Nephron progenitor cell (in vitro differentiated cells): ENCODE data around the gene TLL1.
A peak's percentile ranks its signal among the peaks of the same experiment; 100 is the strongest.

Source experiments
- DNase-seq: peaks from one replicate; pipeline ENCODE4 v3.0.0; 2021
- H3K27ac Mint-ChIP-seq: 2 replicates; pipeline ENCODE4 v1.8.0; 2021; ENCODE audit warnings: mild to moderate bottlenecking, moderate library complexity, mixed read lengths
- H3K27me3 Mint-ChIP-seq: 2 replicates; pipeline ENCODE4 v1.8.0; 2021; ENCODE audit warnings: mild to moderate bottlenecking, low read depth, mixed read lengths; ENCODE audit not compliant: poor library complexity
- H3K36me3 Mint-ChIP-seq: 2 replicates; pipeline ENCODE4 v1.8.0; 2021; ENCODE audit warnings: low read depth, mixed read lengths
- H3K4me1 Mint-ChIP-seq: 2 replicates; pipeline ENCODE4 v1.8.0; 2021; ENCODE audit warnings: mixed read lengths
- H3K4me3 Mint-ChIP-seq: 2 replicates; pipeline ENCODE4 v1.8.0; 2021; ENCODE audit warnings: mild to moderate bottlenecking, moderate library complexity, mixed read lengths
- H3K9me3 Mint-ChIP-seq: 2 replicates; pipeline ENCODE4 v1.8.0; 2021; ENCODE audit warnings: mild to moderate bottlenecking, moderate library complexity, mixed read lengths
- TF ChIP-seq, protein P1 (sequence below): fragments of 200-600 bp; sonication (generic); IDR thresholded peaks from 2 replicates; pipeline ENCODE4 v1.5.0; 2021; ENCODE audit warnings: antibody characterized with exemption

Gene TLL1

GRCh38 chr4:165905405-165906027, 32.5 kb downstream of the TLL1 start:
- TF ChIP-seq, protein P1, sequence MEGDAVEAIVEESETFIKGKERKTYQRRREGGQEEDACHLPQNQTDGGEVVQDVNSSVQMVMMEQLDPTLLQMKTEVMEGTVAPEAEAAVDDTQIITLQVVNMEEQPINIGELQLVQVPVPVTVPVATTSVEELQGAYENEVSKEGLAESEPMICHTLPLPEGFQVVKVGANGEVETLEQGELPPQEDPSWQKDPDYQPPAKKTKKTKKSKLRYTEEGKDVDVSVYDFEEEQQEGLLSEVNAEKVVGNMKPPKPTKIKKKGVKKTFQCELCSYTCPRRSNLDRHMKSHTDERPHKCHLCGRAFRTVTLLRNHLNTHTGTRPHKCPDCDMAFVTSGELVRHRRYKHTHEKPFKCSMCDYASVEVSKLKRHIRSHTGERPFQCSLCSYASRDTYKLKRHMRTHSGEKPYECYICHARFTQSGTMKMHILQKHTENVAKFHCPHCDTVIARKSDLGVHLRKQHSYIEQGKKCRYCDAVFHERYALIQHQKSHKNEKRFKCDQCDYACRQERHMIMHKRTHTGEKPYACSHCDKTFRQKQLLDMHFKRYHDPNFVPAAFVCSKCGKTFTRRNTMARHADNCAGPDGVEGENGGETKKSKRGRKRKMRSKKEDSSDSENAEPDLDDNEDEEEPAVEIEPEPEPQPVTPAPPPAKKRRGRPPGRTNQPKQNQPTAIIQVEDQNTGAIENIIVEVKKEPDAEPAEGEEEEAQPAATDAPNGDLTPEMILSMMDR, result no peak
- Mint-ChIP-seq H3K36me3 (no peaks in the 10 kb centered on the region), H3K4me1 (no peaks in the 10 kb centered on the region), H3K4me3 (no peak overlapping the region), H3K9me3 (peaks cover 7% of the 10 kb centered on the region), H3K27me3 (peaks cover 2% of the 10 kb centered on the region), H3K27ac (no peak overlapping the region)
- no peak for DNase-seq

DNA sequence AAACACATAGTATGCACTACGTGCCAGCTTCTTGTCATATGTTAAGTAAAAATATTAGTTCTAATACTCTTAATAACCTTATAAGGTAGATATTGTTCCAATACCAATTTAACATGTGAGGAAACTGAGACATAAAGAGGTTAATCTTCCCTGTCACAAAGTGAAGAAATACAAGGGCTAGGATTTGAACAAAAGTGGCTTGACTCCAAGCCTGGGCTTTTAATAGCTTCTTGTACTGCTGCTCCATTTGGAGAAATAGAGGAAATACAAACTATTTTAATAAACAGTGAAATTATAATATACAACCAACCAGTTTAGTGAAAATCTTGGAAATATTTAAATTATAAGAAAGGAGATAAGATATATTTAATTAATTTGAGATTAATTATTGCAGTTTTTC, 33.2 kb downstream of the TLL1 start:
- Mint-ChIP-seq H3K36me3 (no peaks in the 10 kb centered on the region), H3K4me1 (no peaks in the 10 kb centered on the region), H3K27me3 (peaks cover 2% of the 10 kb centered on the region), H3K4me3 (no peak overlapping the region), H3K27ac (no peak overlapping the region), H3K9me3 (no peaks in the 10 kb centered on the region)
- DNase-seq, result no peak
- TF ChIP-seq, protein P1, result no peak

DNA sequence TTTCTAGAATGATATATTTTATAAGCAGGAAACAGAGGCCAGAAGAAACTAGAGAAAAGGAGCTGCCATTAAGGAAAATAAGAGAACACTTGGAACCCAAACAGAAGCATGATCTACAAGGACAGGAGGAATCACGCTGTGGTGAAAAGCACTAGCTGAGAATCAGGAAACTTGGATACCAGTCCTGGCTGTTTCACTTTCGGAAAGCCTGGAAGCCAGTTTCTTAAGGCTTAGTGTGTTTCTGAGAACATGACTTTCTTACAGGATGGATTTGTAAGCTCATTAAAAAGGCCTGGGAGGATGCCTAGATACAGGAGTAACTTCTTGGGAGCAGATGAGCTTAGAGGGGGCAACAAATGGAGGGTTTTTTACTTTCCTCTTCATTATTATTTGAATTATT, 36.9 kb downstream of the TLL1 start:
- no peaks in the 10 kb centered on the region for H3K36me3 Mint-ChIP-seq
- DNase-seq, result no peak
- peaks cover 4% of the 10 kb centered on the region for H3K27me3 Mint-ChIP-seq
- no peaks in the 10 kb centered on the region for H3K9me3 Mint-ChIP-seq
- TF ChIP-seq, protein P1, result no peak
- H3K4me3 Mint-ChIP-seq, result no peak overlapping the region
- no peak overlapping the region for H3K27ac Mint-ChIP-seq
- H3K4me1 Mint-ChIP-seq, result peaks cover 5% of the 10 kb centered on the region

DNA sequence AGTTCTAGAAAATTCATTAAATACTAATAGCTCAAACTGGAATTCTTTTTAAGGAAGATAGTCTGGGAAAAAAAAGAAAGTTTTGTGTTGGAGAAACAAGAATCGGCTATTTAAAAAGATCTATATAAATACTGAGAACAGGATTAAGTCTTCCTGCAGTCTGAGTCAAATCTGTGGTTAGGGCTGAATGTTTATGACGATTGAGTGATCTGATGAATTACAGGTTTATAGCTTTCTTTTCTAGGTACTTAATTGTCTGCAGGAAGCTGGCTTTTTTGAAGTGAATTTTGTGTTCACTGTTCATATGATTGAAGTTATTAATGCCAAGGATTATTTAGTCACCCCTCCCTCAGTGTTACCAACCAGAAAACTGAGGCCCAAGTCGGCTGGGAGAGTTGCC, 42.2 kb downstream of the TLL1 start:
- H3K4me1 Mint-ChIP-seq, result peaks cover 19% of the 10 kb centered on the region
- no peak overlapping the region for H3K27ac Mint-ChIP-seq
- no peak for DNase-seq
- no peaks in the 10 kb centered on the region for H3K36me3 Mint-ChIP-seq
- TF ChIP-seq, protein P1, result no peak
- peaks cover 4% of the 10 kb centered on the region for H3K27me3 Mint-ChIP-seq
- H3K4me3 Mint-ChIP-seq, result peak overlapping the region; percentile 20
- no peaks in the 10 kb centered on the region for H3K9me3 Mint-ChIP-seq

GRCh38 chr4:165921546-165921945, 48.5 kb downstream of the TLL1 start:
- no peak overlapping the region for H3K27ac Mint-ChIP-seq
- no peak for DNase-seq
- no peak overlapping the region for H3K4me3 Mint-ChIP-seq
- H3K36me3 Mint-ChIP-seq, result no peaks in the 10 kb centered on the region
- TF ChIP-seq, protein P1, result no peak
- H3K4me1 Mint-ChIP-seq, result no peaks in the 10 kb centered on the region
- peaks cover 4% of the 10 kb centered on the region for H3K27me3 Mint-ChIP-seq
- H3K9me3 Mint-ChIP-seq, result no peaks in the 10 kb centered on the region

- Mint-ChIP-seq H3K9me3 (no peaks in the 10 kb centered on the region), H3K36me3 (no peaks in the 10 kb centered on the region)
- TF ChIP-seq, protein P1, result no peak
Measured at GRCh38 chr4:165922747-165923146, 49.7 kb downstream of the TLL1 start.

More at GRCh38 chr4:165922747-165923146, 49.7 kb downstream of the TLL1 start:
- no peaks in the 10 kb centered on the region for H3K4me1 Mint-ChIP-seq
- H3K4me3 Mint-ChIP-seq, result no peak overlapping the region
- peaks cover 4% of the 10 kb centered on the region for H3K27me3 Mint-ChIP-seq
- no peak overlapping the region for H3K27ac Mint-ChIP-seq
- no peak for DNase-seq
